HL-60 (cell line): ENCODE data around the gene SLC9C2.

Experiments used
- GABPA ChIP-seq: IDR thresholded peaks from 2 replicates; pipeline ENCODE4 v1.6.1; 2012; ENCODE audit warnings: low read depth
- POLR2AphosphoS5 ChIP-seq: IDR thresholded peaks from 2 replicates; pipeline ENCODE4 v1.6.1; 2012; ENCODE audit warnings: low read depth
- REST ChIP-seq: IDR thresholded peaks from 2 replicates; pipeline ENCODE4 v1.6.1; 2012; ENCODE audit warnings: low read depth; ENCODE audit not compliant: insufficient replicate concordance
- TF ChIP-seq, protein P1 (sequence below): IDR thresholded peaks from one replicate; pipeline ENCODE4 v1.5.1; 2011; ENCODE audit warnings: low read length, control low read depth, inconsistent platforms; ENCODE audit not compliant: insufficient read depth

- TF ChIP-seq, protein P1, sequence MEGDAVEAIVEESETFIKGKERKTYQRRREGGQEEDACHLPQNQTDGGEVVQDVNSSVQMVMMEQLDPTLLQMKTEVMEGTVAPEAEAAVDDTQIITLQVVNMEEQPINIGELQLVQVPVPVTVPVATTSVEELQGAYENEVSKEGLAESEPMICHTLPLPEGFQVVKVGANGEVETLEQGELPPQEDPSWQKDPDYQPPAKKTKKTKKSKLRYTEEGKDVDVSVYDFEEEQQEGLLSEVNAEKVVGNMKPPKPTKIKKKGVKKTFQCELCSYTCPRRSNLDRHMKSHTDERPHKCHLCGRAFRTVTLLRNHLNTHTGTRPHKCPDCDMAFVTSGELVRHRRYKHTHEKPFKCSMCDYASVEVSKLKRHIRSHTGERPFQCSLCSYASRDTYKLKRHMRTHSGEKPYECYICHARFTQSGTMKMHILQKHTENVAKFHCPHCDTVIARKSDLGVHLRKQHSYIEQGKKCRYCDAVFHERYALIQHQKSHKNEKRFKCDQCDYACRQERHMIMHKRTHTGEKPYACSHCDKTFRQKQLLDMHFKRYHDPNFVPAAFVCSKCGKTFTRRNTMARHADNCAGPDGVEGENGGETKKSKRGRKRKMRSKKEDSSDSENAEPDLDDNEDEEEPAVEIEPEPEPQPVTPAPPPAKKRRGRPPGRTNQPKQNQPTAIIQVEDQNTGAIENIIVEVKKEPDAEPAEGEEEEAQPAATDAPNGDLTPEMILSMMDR, result no peak
- TF ChIP-seq POLR2AphosphoS5 (no peak), REST (no peak), GABPA (no peak)
Observed at GRCh38 chr1:173488001-173488400, 114.9 kb downstream of the SLC9C2 start.
